ENCODE data around the gene FNIP2. TPM values are rescaled to one million over a fixed set of nuclear protein-coding genes. Genes with fewer than 3 reads are reported as not detected.

FNIP2 gene
- total RNA-seq, 1 experiment from 2014 or later = 16.1 TPM

- TF ChIP-seq CTCF (conservative IDR thresholded peaks at IDR 0.05; ENCODE audit: low read depth, low read length) = no peak
- no peak for TF ChIP-seq EZH2 (IDR thresholded peaks at IDR 0.05; ENCODE audit: borderline replicate concordance, low read depth, low read length, poor library complexity, severe bottlenecking)
- Histone ChIP-seq H3K36me3 (ENCODE audit: insufficient read depth, low read length, poor library complexity, severe bottlenecking) (no peaks in the 10 kb centered on the region), H3K9me3 (ENCODE audit: low read depth, low read length, poor library complexity, severe bottlenecking) (no peaks in the 10 kb centered on the region), H3K4me1 (ENCODE audit: insufficient read depth, low read length, poor library complexity, severe bottlenecking) (no peaks in the 10 kb centered on the region), H3K27ac (ENCODE audit: low read depth, low read length, poor library complexity, severe bottlenecking) (no peak overlapping the region), H3K4me3 (ENCODE audit: low read depth, low read length, poor library complexity, severe bottlenecking) (no peak overlapping the region), H3K27me3 (replicated peaks; ENCODE audit: insufficient read depth, low read depth, low read length, poor library complexity) (no peaks in the 10 kb centered on the region)
- CTCF ChIA-PET = no interaction called here
- no TSS peak for BruUV-seq (replicated peaks)
- intact Hi-C loops (cut with micrococcal nuclease; ENCODE audit: unreplicated experiment) = no loop called here
- POLR2A ChIA-PET (ENCODE audit: low non-redundant PET) = no interaction called here
- DNase-seq (ENCODE audit: low spot score) = no peak
Measured at GRCh38 chr4:158823461-158823873, 54.6 kb downstream of the FNIP2 start.

GRCh38 chr4:158824425-158825274, 55.8 kb downstream of the FNIP2 start:
- intact Hi-C loops (cut with micrococcal nuclease; ENCODE audit: unreplicated experiment) = no loop called here
- H3K9me3 ChIP-seq (ENCODE audit: low read depth, low read length, poor library complexity, severe bottlenecking) = no peaks in the 10 kb centered on the region
- no peak overlapping the region for H3K27ac ChIP-seq (ENCODE audit: low read depth, low read length, poor library complexity, severe bottlenecking)
- TF ChIP-seq EZH2 (IDR thresholded peaks at IDR 0.05; ENCODE audit: borderline replicate concordance, low read depth, low read length, poor library complexity, severe bottlenecking) (no peak), CTCF (conservative IDR thresholded peaks at IDR 0.05; ENCODE audit: low read depth, low read length) (no peak)
- no peak overlapping the region for H3K4me3 ChIP-seq (ENCODE audit: low read depth, low read length, poor library complexity, severe bottlenecking)
- no peak for DNase-seq (ENCODE audit: low spot score)
- H3K27me3 ChIP-seq (replicated peaks; ENCODE audit: insufficient read depth, low read depth, low read length, poor library complexity) = no peaks in the 10 kb centered on the region
- ChIA-PET CTCF (no interaction called here), POLR2A (ENCODE audit: low non-redundant PET) (no interaction called here)
- no TSS peak for BruUV-seq (replicated peaks)
- no peaks in the 10 kb centered on the region for H3K4me1 ChIP-seq (ENCODE audit: insufficient read depth, low read length, poor library complexity, severe bottlenecking)
- H3K36me3 ChIP-seq (ENCODE audit: insufficient read depth, low read length, poor library complexity, severe bottlenecking) = no peaks in the 10 kb centered on the region

- ChIA-PET CTCF (no interaction called here), POLR2A (ENCODE audit: low non-redundant PET) (interaction anchor here (0.6 kb wide), 1 partner anchor 378 kb away, joined by 3 read pairs; no protein-coding TSS in a partner anchor)
- TF ChIP-seq EZH2 (IDR thresholded peaks at IDR 0.05; ENCODE audit: borderline replicate concordance, low read depth, low read length, poor library complexity, severe bottlenecking) (no peak), CTCF (conservative IDR thresholded peaks at IDR 0.05; ENCODE audit: low read depth, low read length) (no peak)
- intact Hi-C loops (cut with micrococcal nuclease; ENCODE audit: unreplicated experiment) = no loop called here
- H3K27me3 ChIP-seq (replicated peaks; ENCODE audit: insufficient read depth, low read depth, low read length, poor library complexity) = no peaks in the 10 kb centered on the region
- H3K9me3 ChIP-seq (ENCODE audit: low read depth, low read length, poor library complexity, severe bottlenecking) = no peaks in the 10 kb centered on the region
- no peaks in the 10 kb centered on the region for H3K36me3 ChIP-seq (ENCODE audit: insufficient read depth, low read length, poor library complexity, severe bottlenecking)
- no TSS peak for BruUV-seq (replicated peaks)
- no peak overlapping the region for H3K4me3 ChIP-seq (ENCODE audit: low read depth, low read length, poor library complexity, severe bottlenecking)
- H3K27ac ChIP-seq (ENCODE audit: low read depth, low read length, poor library complexity, severe bottlenecking) = no peak overlapping the region
- DNase-seq (ENCODE audit: low spot score) = no peak
- H3K4me1 ChIP-seq (ENCODE audit: insufficient read depth, low read length, poor library complexity, severe bottlenecking) = no peaks in the 10 kb centered on the region
Measured at GRCh38 chr4:158825433-158826036, 56.7 kb downstream of the FNIP2 start.

All from A673 (cell line).